LNCaP clone FGC (cell line): ENCODE data around the gene PPP3R1.

Experiments
- DNase-seq: peaks from one replicate; pipeline ENCODE4 v3.0.0-alpha.2; 2011; ENCODE audit warnings: low read depth
- H3K4me3 ChIP-seq: 2 replicates; pipeline ENCODE4 v1.5.1; 2011; ENCODE audit warnings: mild to moderate bottlenecking, low read depth, low read length, control low read depth
- TF ChIP-seq, protein P1 (sequence below): IDR thresholded peaks from 2 replicates; pipeline ENCODE4 v1.5.1; 2012; ENCODE audit warnings: mild to moderate bottlenecking; ENCODE audit not compliant: control insufficient read depth, insufficient read depth; ENCODE audit errors: extremely low read depth

PPP3R1 gene

DNA sequence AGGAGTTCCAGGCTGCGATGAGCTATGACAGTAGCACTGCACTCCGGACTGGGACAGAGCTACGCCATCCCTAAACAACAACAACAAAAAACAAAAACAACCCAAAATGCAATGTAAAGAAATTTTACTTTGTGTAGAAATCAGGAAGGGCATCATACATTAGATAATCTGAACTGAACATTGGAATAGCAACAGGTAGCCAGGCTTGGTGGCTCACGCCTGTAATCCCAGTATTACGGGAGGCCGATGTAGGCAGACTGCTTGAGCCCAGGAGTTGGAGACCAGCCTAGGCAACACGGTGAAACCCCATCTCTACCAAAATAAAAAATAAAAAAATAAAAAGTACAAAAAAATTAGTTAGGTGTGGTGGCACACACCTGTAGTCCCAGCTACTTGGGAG lies 96.7 kb downstream of the PPP3R1 start:
- DNase-seq: no peak
- no peak overlapping the region for H3K4me3 ChIP-seq
- TF ChIP-seq, protein P1, sequence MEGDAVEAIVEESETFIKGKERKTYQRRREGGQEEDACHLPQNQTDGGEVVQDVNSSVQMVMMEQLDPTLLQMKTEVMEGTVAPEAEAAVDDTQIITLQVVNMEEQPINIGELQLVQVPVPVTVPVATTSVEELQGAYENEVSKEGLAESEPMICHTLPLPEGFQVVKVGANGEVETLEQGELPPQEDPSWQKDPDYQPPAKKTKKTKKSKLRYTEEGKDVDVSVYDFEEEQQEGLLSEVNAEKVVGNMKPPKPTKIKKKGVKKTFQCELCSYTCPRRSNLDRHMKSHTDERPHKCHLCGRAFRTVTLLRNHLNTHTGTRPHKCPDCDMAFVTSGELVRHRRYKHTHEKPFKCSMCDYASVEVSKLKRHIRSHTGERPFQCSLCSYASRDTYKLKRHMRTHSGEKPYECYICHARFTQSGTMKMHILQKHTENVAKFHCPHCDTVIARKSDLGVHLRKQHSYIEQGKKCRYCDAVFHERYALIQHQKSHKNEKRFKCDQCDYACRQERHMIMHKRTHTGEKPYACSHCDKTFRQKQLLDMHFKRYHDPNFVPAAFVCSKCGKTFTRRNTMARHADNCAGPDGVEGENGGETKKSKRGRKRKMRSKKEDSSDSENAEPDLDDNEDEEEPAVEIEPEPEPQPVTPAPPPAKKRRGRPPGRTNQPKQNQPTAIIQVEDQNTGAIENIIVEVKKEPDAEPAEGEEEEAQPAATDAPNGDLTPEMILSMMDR: no peak

DNA sequence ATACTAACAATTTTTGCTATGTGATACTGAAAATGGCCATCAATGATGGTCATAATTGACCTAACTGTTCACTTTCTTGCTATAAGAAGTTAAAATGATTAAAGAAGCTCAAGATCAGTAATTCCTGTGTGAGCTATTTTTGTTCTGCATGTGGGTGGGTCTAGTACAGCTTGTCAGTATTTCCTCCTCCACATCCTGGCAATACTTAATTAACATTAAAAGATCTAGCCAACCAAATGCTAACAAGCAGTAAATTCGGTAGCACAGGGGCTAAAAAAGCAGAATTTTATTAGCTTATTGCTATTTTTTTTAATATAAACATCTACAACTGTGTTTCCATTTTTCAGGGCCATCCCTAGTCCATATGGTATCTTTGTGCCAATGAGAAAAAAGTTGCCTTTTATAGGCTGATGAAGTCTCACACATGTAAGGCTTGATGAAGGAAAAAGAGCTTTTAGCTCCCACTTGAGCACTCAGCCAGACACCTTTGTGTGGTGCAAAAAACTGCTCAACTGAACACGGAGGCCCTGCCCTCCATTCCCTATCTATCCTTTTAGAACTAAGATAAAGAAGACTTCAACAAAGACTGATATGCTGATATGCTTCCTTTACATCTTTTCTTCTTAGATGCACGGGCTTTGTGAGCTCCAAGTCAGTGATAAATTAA lies 99.5 kb downstream of the PPP3R1 start:
- no peak overlapping the region for H3K4me3 ChIP-seq
- no peak for DNase-seq
- TF ChIP-seq, protein P1: no peak

DNA sequence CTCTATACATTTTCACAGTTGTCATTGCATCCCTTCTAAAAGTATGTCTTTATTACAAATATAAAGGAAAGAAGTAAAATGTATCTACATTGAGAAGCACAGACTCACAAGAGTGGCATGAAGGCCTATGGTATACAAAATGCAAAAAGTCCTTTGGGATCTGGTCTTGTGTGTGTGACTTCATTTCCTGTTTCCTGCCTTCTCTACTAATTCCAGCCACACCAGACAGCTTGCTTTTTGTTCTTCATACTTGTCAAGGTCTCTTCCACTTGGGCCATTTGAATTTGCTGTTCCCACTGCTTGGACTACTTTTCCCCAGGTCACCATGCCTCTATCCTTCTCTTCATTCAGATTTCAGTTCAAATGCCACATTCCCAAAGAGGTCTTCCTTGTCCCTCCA lies 101.3 kb downstream of the PPP3R1 start:
- TF ChIP-seq, protein P1: no peak
- no peak overlapping the region for H3K4me3 ChIP-seq
- no peak for DNase-seq

GRCh38 chr2:68141875-68142274 lies 110.5 kb downstream of the PPP3R1 start:
- TF ChIP-seq, protein P1: no peak

DNA sequence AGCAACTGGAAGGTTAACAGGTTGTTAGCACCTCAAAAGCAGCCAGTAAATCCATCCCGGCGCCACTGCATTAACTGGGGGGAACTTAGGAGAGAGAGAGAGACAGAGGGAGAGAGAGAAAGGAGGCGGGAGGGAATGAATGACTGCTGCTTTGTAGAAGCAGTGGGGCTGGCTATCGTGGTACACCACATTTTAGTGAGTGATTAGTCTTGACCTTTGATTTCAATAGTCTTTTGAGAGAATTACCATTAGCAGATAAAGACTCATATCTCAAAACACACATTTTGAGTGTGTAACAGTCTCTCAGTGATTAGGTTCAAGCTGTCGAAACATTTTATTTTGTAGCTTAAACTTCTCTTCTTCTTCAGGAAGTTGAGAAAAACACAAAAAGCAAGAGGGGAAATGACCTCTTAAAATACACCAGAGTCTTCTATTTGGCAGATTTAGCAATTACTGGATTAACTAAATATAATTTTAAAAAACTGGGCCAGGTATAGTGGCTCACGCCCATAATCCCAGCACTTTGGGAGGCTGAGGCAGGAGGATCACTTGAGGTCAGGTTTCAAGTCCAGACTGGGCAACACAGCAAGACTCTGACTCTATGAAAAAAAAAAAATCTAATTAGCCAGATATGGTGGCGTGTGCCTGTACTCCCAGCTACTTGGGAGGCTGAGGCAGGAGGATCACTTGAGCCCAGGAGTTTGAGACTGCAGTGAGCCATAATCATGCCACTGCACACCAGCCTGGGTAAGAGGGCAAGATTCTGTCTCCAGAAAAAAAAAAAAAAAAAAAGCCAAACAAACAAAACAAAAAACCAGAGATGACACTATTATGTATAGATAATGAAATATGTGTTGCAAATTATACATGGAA lies 116.6 kb downstream of the PPP3R1 start:
- TF ChIP-seq, protein P1: no peak
- H3K4me3 ChIP-seq: no peak overlapping the region
- no peak for DNase-seq

More at GRCh38 chr2:68141875-68142274, 110.5 kb downstream of the PPP3R1 start:
- no peak overlapping the region for H3K4me3 ChIP-seq
- no peak for DNase-seq

GRCh38 chr2:68134554-68134953 lies 117.8 kb downstream of the PPP3R1 start:
- TF ChIP-seq, protein P1: no peak
- DNase-seq: no peak
- H3K4me3 ChIP-seq: no peak overlapping the region

- H3K4me3 ChIP-seq: no peak overlapping the region
- TF ChIP-seq, protein P1: no peak
- DNase-seq: no peak
These were observed 118.2 kb downstream of the PPP3R1 start for GRCh38 chr2:68134120-68134519.
